ENCODE measurements around the gene BMPR2. TPM values are rescaled to one million over a fixed set of nuclear protein-coding genes. Genes with fewer than 3 reads are reported as not detected.

BMPR2 gene
- total and polyA plus RNA-seq, 2 donors (not counting 1 experiment from before 2014, with no cell fraction given), result 3.1 to 24.6 TPM

GRCh38 chr2:202344178-202344577 lies 31.9 kb upstream of the BMPR2 start:
- Histone ChIP-seq H4K20me1 (ENCODE audit: control insufficient read depth, insufficient read depth, low read length, poor library complexity, severe bottlenecking) (no peaks in the 10 kb centered on the region), H3K79me2 (ENCODE audit: control insufficient read depth, insufficient read depth, low read length) (no peaks in the 10 kb centered on the region), H3K4me3 (ENCODE audit: control extremely low read depth in 1 of 5, extremely low read depth in 1 of 5, insufficient read depth in 1 of 5, low read depth in 2 of 5, low read length in 4 of 5) (no peak overlapping the region), H3K9ac (ENCODE audit: low read length) (no peak overlapping the region), H3K4me2 (replicated peaks; ENCODE audit: low read depth, low read length, poor library complexity, severe bottlenecking) (no peak overlapping the region), H3K36me3 (replicated peaks in 1 of 2; ENCODE audit: control extremely low read depth in 1 of 2, control insufficient read depth in 1 of 2, extremely low read depth in 1 of 2, insufficient read depth in 2 of 2, low read length in 1 of 2) (no peaks in the 10 kb centered on the region), H2AFZ (ENCODE audit: insufficient read depth, low read depth, low read length, poor library complexity, severe bottlenecking) (no peak overlapping the region), H3K27ac (ENCODE audit: low read length in 2 of 2) (no peak overlapping the region), H3K9me3 (ENCODE audit: control extremely low read depth in 1 of 3, control insufficient read depth in 2 of 3, insufficient read depth in 1 of 3, low read length in 2 of 3) (no peaks in the 10 kb centered on the region), H3K27me3 (replicated peaks in 1 of 4; ENCODE audit: control extremely low read depth in 1 of 4, control insufficient read depth in 3 of 4, insufficient read depth in 4 of 4, low read length in 3 of 4) (no peaks in the 10 kb centered on the region), H3K4me1 (ENCODE audit: control insufficient read depth in 2 of 2, insufficient read depth in 2 of 2, low read length in 2 of 2) (no peaks in the 10 kb centered on the region)
- DNase-seq, result no peak
- Mint-ChIP-seq H3K27ac (no peak overlapping the region), H3K4me3 (no peak overlapping the region), H3K9me3 (ENCODE audit: insufficient read depth) (no peaks in the 10 kb centered on the region), H3K4me1 (no peaks in the 10 kb centered on the region), H3K27me3 (no peaks in the 10 kb centered on the region)
- no peak for ATAC-seq (ENCODE audit: low read depth)
- intact Hi-C loops (cut with micrococcal nuclease), result no loop called here
- ChIA-PET CTCF (interaction anchor here (0.6 kb wide), 1 partner anchor 1136 kb away, joined by 3 read pairs; no protein-coding TSS in a partner anchor), POLR2A (no interaction called here)
- WGBS (ENCODE audit: insufficient coverage), result no CpG with 5 or more reads among the region's 1 CpG
- TF ChIP-seq CTCF (IDR thresholded peaks at IDR 0.05) (no peak), EZH2 (IDR thresholded peaks at IDR 0.05; ENCODE audit: borderline replicate concordance, insufficient read depth, low read depth, low read length, poor library complexity, severe bottlenecking) (no peak)

DNA sequence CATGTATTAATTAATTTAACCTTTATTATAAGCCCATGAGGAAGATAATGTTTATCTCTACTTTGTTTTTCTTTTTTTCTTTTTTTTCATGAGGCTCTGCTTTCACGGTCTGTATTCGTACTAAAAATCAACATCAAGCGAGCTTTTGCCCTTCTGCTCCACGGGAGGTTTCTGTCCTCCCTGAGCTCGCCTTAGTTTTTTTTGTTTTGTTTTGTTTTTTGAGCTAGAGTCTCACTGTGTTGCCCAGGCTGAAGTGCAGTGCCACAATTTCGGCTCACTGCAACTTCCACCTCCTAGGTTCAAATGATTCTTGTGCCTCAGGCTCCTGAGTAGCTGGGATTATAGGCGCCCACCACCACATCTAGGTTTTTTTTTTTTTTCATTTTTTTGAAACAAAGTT lies 29.9 kb upstream of the BMPR2 start:
- Histone ChIP-seq H4K20me1 (ENCODE audit: control insufficient read depth, insufficient read depth, low read length, poor library complexity, severe bottlenecking) (no peaks in the 10 kb centered on the region), H3K27ac (ENCODE audit: low read length in 2 of 2) (no peak overlapping the region), H3K4me1 (ENCODE audit: control insufficient read depth in 2 of 2, insufficient read depth in 2 of 2, low read length in 2 of 2) (no peaks in the 10 kb centered on the region), H2AFZ (ENCODE audit: insufficient read depth, low read depth, low read length, poor library complexity, severe bottlenecking) (no peak overlapping the region), H3K79me2 (ENCODE audit: control insufficient read depth, insufficient read depth, low read length) (no peaks in the 10 kb centered on the region), H3K27me3 (replicated peaks in 1 of 4; ENCODE audit: control extremely low read depth in 1 of 4, control insufficient read depth in 3 of 4, insufficient read depth in 4 of 4, low read length in 3 of 4) (no peaks in the 10 kb centered on the region), H3K4me3 (ENCODE audit: control extremely low read depth in 1 of 5, extremely low read depth in 1 of 5, insufficient read depth in 1 of 5, low read depth in 2 of 5, low read length in 4 of 5) (no peak overlapping the region), H3K9me3 (ENCODE audit: control extremely low read depth in 1 of 3, control insufficient read depth in 2 of 3, insufficient read depth in 1 of 3, low read length in 2 of 3) (no peaks in the 10 kb centered on the region), H3K9ac (ENCODE audit: low read length) (no peak overlapping the region), H3K36me3 (replicated peaks in 1 of 2; ENCODE audit: control extremely low read depth in 1 of 2, control insufficient read depth in 1 of 2, extremely low read depth in 1 of 2, insufficient read depth in 2 of 2, low read length in 1 of 2) (no peaks in the 10 kb centered on the region), H3K4me2 (replicated peaks; ENCODE audit: low read depth, low read length, poor library complexity, severe bottlenecking) (no peak overlapping the region)
- ATAC-seq (ENCODE audit: low read depth), result no peak
- Mint-ChIP-seq H3K4me3 (no peak overlapping the region), H3K9me3 (ENCODE audit: insufficient read depth) (no peaks in the 10 kb centered on the region), H3K27ac (no peak overlapping the region), H3K4me1 (no peaks in the 10 kb centered on the region), H3K27me3 (no peaks in the 10 kb centered on the region)
- intact Hi-C loops (cut with micrococcal nuclease), result no loop called here
- no peak for DNase-seq
- ChIA-PET POLR2A (no interaction called here), CTCF (no interaction called here)
- whole genome bisulfite sequencing (ENCODE audit: insufficient coverage), result 100% methylated on average over 2 of the region's 7 CpGs
- no peak for TF ChIP-seq CTCF (IDR thresholded peaks at IDR 0.05)
- TF ChIP-seq EZH2 (IDR thresholded peaks at IDR 0.05; ENCODE audit: borderline replicate concordance, insufficient read depth, low read depth, low read length, poor library complexity, severe bottlenecking), result no peak
